ENCODE measurements around the gene ACACA. TPM values are rescaled to one million over a fixed set of nuclear protein-coding genes. Genes with fewer than 3 reads are reported as not detected.

ACACA gene
- polyA plus RNA-seq, 1 experiment: 26.9 TPM

DNA sequence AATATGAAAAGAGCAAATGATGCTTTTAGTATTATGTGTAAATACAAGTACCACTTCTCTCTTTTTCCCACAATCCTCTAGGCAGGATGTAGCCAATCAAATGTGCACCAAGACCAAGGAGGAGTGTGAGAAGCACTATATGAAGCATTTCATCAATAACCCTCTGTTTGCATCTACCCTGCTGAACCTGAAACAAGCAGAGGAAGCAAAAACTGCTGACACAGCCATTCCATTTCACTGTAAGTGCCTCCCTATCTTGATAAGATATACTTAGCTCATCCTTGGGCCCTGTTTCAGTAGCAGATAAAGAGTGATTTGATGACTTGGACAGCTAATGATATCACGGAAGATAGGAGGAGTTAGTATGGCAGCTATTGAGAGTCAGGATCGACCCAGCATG, 33.8 kb upstream of the ACACA start:
- no peaks in the 10 kb centered on the region for H3K27me3 ChIP-seq (ENCODE audit: control insufficient read depth, insufficient read depth, low read length)
- TF ChIP-seq, protein P1, sequence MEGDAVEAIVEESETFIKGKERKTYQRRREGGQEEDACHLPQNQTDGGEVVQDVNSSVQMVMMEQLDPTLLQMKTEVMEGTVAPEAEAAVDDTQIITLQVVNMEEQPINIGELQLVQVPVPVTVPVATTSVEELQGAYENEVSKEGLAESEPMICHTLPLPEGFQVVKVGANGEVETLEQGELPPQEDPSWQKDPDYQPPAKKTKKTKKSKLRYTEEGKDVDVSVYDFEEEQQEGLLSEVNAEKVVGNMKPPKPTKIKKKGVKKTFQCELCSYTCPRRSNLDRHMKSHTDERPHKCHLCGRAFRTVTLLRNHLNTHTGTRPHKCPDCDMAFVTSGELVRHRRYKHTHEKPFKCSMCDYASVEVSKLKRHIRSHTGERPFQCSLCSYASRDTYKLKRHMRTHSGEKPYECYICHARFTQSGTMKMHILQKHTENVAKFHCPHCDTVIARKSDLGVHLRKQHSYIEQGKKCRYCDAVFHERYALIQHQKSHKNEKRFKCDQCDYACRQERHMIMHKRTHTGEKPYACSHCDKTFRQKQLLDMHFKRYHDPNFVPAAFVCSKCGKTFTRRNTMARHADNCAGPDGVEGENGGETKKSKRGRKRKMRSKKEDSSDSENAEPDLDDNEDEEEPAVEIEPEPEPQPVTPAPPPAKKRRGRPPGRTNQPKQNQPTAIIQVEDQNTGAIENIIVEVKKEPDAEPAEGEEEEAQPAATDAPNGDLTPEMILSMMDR (IDR thresholded peaks at IDR 0.05; ENCODE audit: insufficient read depth, low read depth, low read length): no peak
- ChIA-PET CTCF (no interaction called here), POLR2A (no interaction called here)
- H3K4me3 ChIP-seq (ENCODE audit: low read depth, low read length): no peak overlapping the region
- H3K36me3 ChIP-seq (ENCODE audit: control insufficient read depth, insufficient read depth, low read length): peaks cover 6% of the 10 kb centered on the region
- DNase-seq (ENCODE audit: low read depth): no peak

GRCh38 chr17:37438141-37438540, 31.5 kb upstream of the ACACA start:
- TF ChIP-seq, protein P1 (IDR thresholded peaks at IDR 0.05; ENCODE audit: insufficient read depth, low read depth, low read length): no peak
- DNase-seq (ENCODE audit: low read depth): no peak

GRCh38 chr17:37432671-37433070, 26.0 kb upstream of the ACACA start:
- CTCF ChIA-PET: no interaction called here
- POLR2A ChIA-PET: no interaction called here
- H3K4me3 ChIP-seq (ENCODE audit: low read depth, low read length): no peak overlapping the region

More at GRCh38 chr17:37438141-37438540, 31.5 kb upstream of the ACACA start:
- Histone ChIP-seq H3K27me3 (ENCODE audit: control insufficient read depth, insufficient read depth, low read length) (no peaks in the 10 kb centered on the region), H3K4me3 (ENCODE audit: low read depth, low read length) (no peak overlapping the region), H3K36me3 (ENCODE audit: control insufficient read depth, insufficient read depth, low read length) (peaks cover 5% of the 10 kb centered on the region)
- POLR2A ChIA-PET: interaction anchor here (0.6 kb wide), 1 partner anchor 1446 kb away, joined by 3 read pairs; no protein-coding TSS in a partner anchor
- CTCF ChIA-PET: interaction anchor here (0.6 to 1.5 kb wide), 4 partner anchors 11 to 1013 kb away, joined by 4 to 5 read pairs (median 4); no protein-coding TSS in a partner anchor

DNA sequence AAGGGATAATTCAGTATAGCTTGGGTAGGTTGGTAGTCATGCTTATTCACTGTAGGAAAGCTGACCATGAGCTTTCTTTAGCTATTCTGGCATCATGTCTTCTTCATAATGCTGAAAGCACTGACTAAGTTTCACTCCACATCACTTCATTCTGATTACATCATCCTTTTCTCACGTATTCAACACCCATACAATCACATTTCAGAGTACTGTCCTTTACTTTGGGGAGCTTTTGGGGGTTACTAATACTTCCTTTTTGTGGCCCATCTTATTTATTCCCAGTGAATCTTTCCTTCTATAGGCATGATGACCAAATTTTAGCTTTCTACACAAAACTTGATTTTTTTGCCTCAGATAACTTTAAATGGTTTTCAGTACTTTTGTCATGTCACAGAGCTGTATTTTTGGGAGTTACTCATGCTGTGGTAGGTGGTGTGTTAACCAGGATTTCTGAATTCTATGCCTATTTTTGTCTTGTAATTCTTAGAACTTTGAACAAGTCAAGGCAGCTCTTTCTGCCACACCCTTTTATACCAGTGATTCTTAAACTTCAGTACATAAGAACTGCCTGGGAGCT, 23.5 kb upstream of the ACACA start:
- TF ChIP-seq, protein P1 (IDR thresholded peaks at IDR 0.05; ENCODE audit: insufficient read depth, low read depth, low read length): no peak
- Histone ChIP-seq H3K27me3 (ENCODE audit: control insufficient read depth, insufficient read depth, low read length) (no peaks in the 10 kb centered on the region), H3K36me3 (ENCODE audit: control insufficient read depth, insufficient read depth, low read length) (peaks cover 7% of the 10 kb centered on the region), H3K4me3 (ENCODE audit: low read depth, low read length) (no peak overlapping the region)
- CTCF ChIA-PET: interaction anchor here (1.0 to 1.4 kb wide), 2 partner anchors 57 to 61 kb away, joined by 3 to 4 read pairs; no protein-coding TSS in a partner anchor
- POLR2A ChIA-PET: interaction anchor here (0.5 to 0.6 kb wide), 4 partner anchors 20 to 150 kb away, joined by 3 to 14 read pairs (median 6); no protein-coding TSS in a partner anchor
- no peak for DNase-seq (ENCODE audit: low read depth)

More at GRCh38 chr17:37432671-37433070, 26.0 kb upstream of the ACACA start:
- Histone ChIP-seq H3K27me3 (ENCODE audit: control insufficient read depth, insufficient read depth, low read length) (no peaks in the 10 kb centered on the region), H3K36me3 (ENCODE audit: control insufficient read depth, insufficient read depth, low read length) (peaks cover 3% of the 10 kb centered on the region)
- TF ChIP-seq, protein P1 (IDR thresholded peaks at IDR 0.05; ENCODE audit: insufficient read depth, low read depth, low read length): no peak
- DNase-seq (ENCODE audit: low read depth): no peak

GRCh38 chr17:37429453-37429852, 22.8 kb upstream of the ACACA start:
- no peaks in the 10 kb centered on the region for H3K27me3 ChIP-seq (ENCODE audit: control insufficient read depth, insufficient read depth, low read length)
- CTCF ChIA-PET: interaction anchor here (1.0 to 1.4 kb wide), 2 partner anchors 56 to 61 kb away, joined by 3 to 4 read pairs; no protein-coding TSS in a partner anchor
- no peak overlapping the region for H3K4me3 ChIP-seq (ENCODE audit: low read depth, low read length)
- DNase-seq (ENCODE audit: low read depth): no peak
- POLR2A ChIA-PET: interaction anchor here (0.6 kb wide), 2 partner anchors 20 to 150 kb away, joined by 3 to 7 read pairs; no protein-coding TSS in a partner anchor
- TF ChIP-seq, protein P1 (IDR thresholded peaks at IDR 0.05; ENCODE audit: insufficient read depth, low read depth, low read length): no peak
- peaks cover 7% of the 10 kb centered on the region for H3K36me3 ChIP-seq (ENCODE audit: control insufficient read depth, insufficient read depth, low read length)

Data from BJ (cell line).